DMS153 treated with DMSO at 0.1 percent for 48 hours (cell line): ENCODE measurements around the gene ACOT2.
A peak's percentile ranks its signal among the peaks of the same experiment; 100 is the strongest.
"Not testable (repeated sequence)": the region's sequence is repeated elsewhere in the genome, so short reads cannot be mapped to it uniquely, and the experiment has no call there.

Source experiments
- DNase-seq: peaks from one replicate; lab custom pipeline; 2025; ENCODE audit not compliant: unreplicated experiment; lab: John Stamatoyannopoulos, UW

The ACOT2 gene

GRCh38 chr14:73569185-73569958 lies at the start of gene ACOT2:
TSS of gene ACOT2 (plus strand) at chr14:73569213. CDS start at chr14:73569241, 28 bp downstream.
- DNase-seq: peak; percentile 69

- DNase-seq: no peak
These were observed 47.8 kb upstream of the ACOT2 start for GRCh38 chr14:73521229-73521628.

- DNase-seq: no peak
These were observed 44.5 kb upstream of the ACOT2 start for GRCh38 chr14:73524493-73524892.

GRCh38 chr14:73526036-73526984 lies 42.7 kb upstream of the ACOT2 start:
- DNase-seq: no peak

- not testable (repeated sequence) for DNase-seq
These were observed 39.7 kb upstream of the ACOT2 start for GRCh38 chr14:73529356-73529755.

- not testable (repeated sequence) for DNase-seq
These were observed 37.0 kb upstream of the ACOT2 start for GRCh38 chr14:73531971-73532370.

- DNase-seq: peak; percentile 40
These were observed 31.6 kb upstream of the ACOT2 start for GRCh38 chr14:73537244-73538045.

GRCh38 chr14:73539017-73539416 lies 30.0 kb upstream of the ACOT2 start:
- peak; percentile 25 for DNase-seq

GRCh38 chr14:73542961-73543360 lies 26.1 kb upstream of the ACOT2 start:
- not testable (repeated sequence) for DNase-seq

- DNase-seq: not testable (repeated sequence)
These were observed 23.7 kb upstream of the ACOT2 start for GRCh38 chr14:73545353-73545752.

- DNase-seq: not testable (repeated sequence)
These were observed 19.9 kb upstream of the ACOT2 start for GRCh38 chr14:73549097-73549496.

- not testable (repeated sequence) for DNase-seq
These were observed 19.0 kb upstream of the ACOT2 start for GRCh38 chr14:73549889-73550524.

- no peak for DNase-seq
These were observed 15.2 kb upstream of the ACOT2 start for GRCh38 chr14:73553845-73554244.

GRCh38 chr14:73557201-73557600 lies 11.8 kb upstream of the ACOT2 start:
- not testable (repeated sequence) for DNase-seq

GRCh38 chr14:73558238-73558637 lies 10.8 kb upstream of the ACOT2 start:
- DNase-seq: not testable (repeated sequence)

- not testable (repeated sequence) for DNase-seq
These were observed 6.8 kb upstream of the ACOT2 start for GRCh38 chr14:73562256-73562655.

- DNase-seq: not testable (repeated sequence)
These were observed 6.3 kb upstream of the ACOT2 start for GRCh38 chr14:73562696-73563095.

GRCh38 chr14:73566431-73566830 lies 2.6 kb upstream of the ACOT2 start:
- not testable (repeated sequence) for DNase-seq

- DNase-seq: not testable (repeated sequence)
These were observed 2.1 kb upstream of the ACOT2 start for GRCh38 chr14:73566935-73567334.

- DNase-seq: no peak
These were observed 1.7 kb upstream of the ACOT2 start for GRCh38 chr14:73567358-73567757.
